ENCODE measurements around the gene CMTM4. TPM values are rescaled to one million over a fixed set of nuclear protein-coding genes. Genes with fewer than 3 reads are reported as not detected.

The CMTM4 gene
- polyA plus RNA-seq, 1 of the 3 experiments (the other 2 are of a cell fraction) = 21.7 TPM

GRCh38 chr16:66668777-66669444, 27.6 kb downstream of the CMTM4 start:
- H3K36me3 ChIP-seq (replicated peaks in 1 of 2; ENCODE audit: control insufficient read depth in 1 of 2, insufficient read depth in 2 of 2, low read length in 1 of 2) = no peaks in the 10 kb centered on the region
- POLR2A ChIA-PET = no interaction called here
- peaks cover 40% of the 10 kb centered on the region for H3K79me2 ChIP-seq (ENCODE audit: insufficient read depth)
- H4K20me1 ChIP-seq (ENCODE audit: insufficient read depth) = no peaks in the 10 kb centered on the region
- peak; percentile 40; the same call in 1 of the 2 replicates for TF ChIP-seq PBX3 (IDR thresholded peaks at IDR 0.05)
- TF ChIP-seq EP300 (IDR thresholded peaks at IDR 0.05; ENCODE audit: borderline replicate concordance in 1 of 2, low read depth in 1 of 2, low read length in 1 of 2) = peak in 1 of 2 experiments; percentile 26; a peak in 1 of 4 replicates
- no peak for TF ChIP-seq USF2 (IDR thresholded peaks at IDR 0.05; ENCODE audit: borderline replicate concordance, low read depth, low read length)
- peak; percentile 55; the same call in 1 of the 2 replicates for TF ChIP-seq NFIC (IDR thresholded peaks at IDR 0.05; ENCODE audit: borderline replicate concordance)
- TF ChIP-seq SIN3A (IDR thresholded peaks at IDR 0.05; ENCODE audit: borderline replicate concordance, low read depth, low read length) = no peak
- peak; percentile 92 for TF ChIP-seq TCF12 (IDR thresholded peaks at IDR 0.05)
- TF ChIP-seq TEAD4 (IDR thresholded peaks at IDR 0.05; ENCODE audit: borderline replicate concordance, insufficient read depth) = no peak; the same call in 1 of the 2 replicates
- peak; percentile 26; the same call in 1 of the 2 replicates for TF ChIP-seq POLR2AphosphoS5 (IDR thresholded peaks at IDR 0.05; ENCODE audit: low read depth, low read length)
- peak; percentile 41; the same call in 1 of the 2 replicates for TF ChIP-seq FOSL2 (IDR thresholded peaks at IDR 0.05; ENCODE audit: borderline replicate concordance, low read depth)
- no peak for TF ChIP-seq FOXJ3 (CRISPR knock-in tag; IDR thresholded peaks at IDR 0.05)
- 0 out of 2 replicates have a peak, but pooled peaks have one; percentile 10 for TF ChIP-seq ELF1 (IDR thresholded peaks at IDR 0.05)
- no peak for TF ChIP-seq EZH2phosphoT487 (IDR thresholded peaks at IDR 0.05; ENCODE audit: borderline replicate concordance, low read depth)
- TF ChIP-seq RCOR1 (IDR thresholded peaks at IDR 0.05; ENCODE audit: low read length) = no peak
- TF ChIP-seq JUND (IDR thresholded peaks at IDR 0.05) = peak; percentile 28; the same call in 1 of the 2 replicates
- peaks cover 21% of the 10 kb centered on the region for H3F3A ChIP-seq (replicated peaks; ENCODE audit: insufficient read depth)
- WGBS (ENCODE audit: low lambda C conversion rate) = 76% methylated on average over 6 of the region's 6 CpGs
- H3K4me2 ChIP-seq = no peak overlapping the region
- no peak overlapping the region for H3K4me3 ChIP-seq (ENCODE audit: low read depth in 2 of 2, low read length in 1 of 2)
- H3K27me3 ChIP-seq (ENCODE audit: insufficient read depth) = no peaks in the 10 kb centered on the region
- DNase-seq = no peak
- H3K9ac ChIP-seq = no peak overlapping the region
- no peak overlapping the region for H2AFZ ChIP-seq (ENCODE audit: low read depth)
- H3K27ac ChIP-seq (ENCODE audit: low read depth in 2 of 2, low read length in 1 of 2) = peak overlapping the region in 1 of 2 experiments; percentile 56; a peak in 2 of 4 replicates
- no peaks in the 10 kb centered on the region for H3K4me1 ChIP-seq (ENCODE audit: control insufficient read depth in 1 of 2, insufficient read depth in 2 of 2, low read depth in 1 of 2, low read length in 1 of 2)
- H3K9me2 ChIP-seq = no peaks in the 10 kb centered on the region
- CTCF ChIA-PET = interaction anchor here (1.0 to 3.0 kb wide), 2 partner anchors 17 to 18 kb away, joined by 3 to 10 read pairs; no protein-coding TSS in a partner anchor
- H3K9me3 ChIP-seq = no peaks in the 10 kb centered on the region

GRCh38 chr16:66667944-66668343, 28.6 kb downstream of the CMTM4 start:
- H2AFZ ChIP-seq (ENCODE audit: low read depth) = no peak overlapping the region
- no peaks in the 10 kb centered on the region for H3K27me3 ChIP-seq (ENCODE audit: insufficient read depth)
- DNase-seq = no peak
- peaks cover 0 to 2% of the 10 kb centered on the region in 2 experiments; a peak in 1 of 4 replicates for H3K4me1 ChIP-seq (ENCODE audit: control insufficient read depth in 1 of 2, insufficient read depth in 2 of 2, low read depth in 1 of 2, low read length in 1 of 2)
- no peak overlapping the region for H3K4me2 ChIP-seq
- no peak overlapping the region for H3K4me3 ChIP-seq (ENCODE audit: low read depth in 2 of 2, low read length in 1 of 2)
- TF ChIP-seq SIN3A (IDR thresholded peaks at IDR 0.05; ENCODE audit: borderline replicate concordance, low read depth, low read length) (no peak), EZH2phosphoT487 (IDR thresholded peaks at IDR 0.05; ENCODE audit: borderline replicate concordance, low read depth) (no peak), CHD2 (IDR thresholded peaks at IDR 0.05; ENCODE audit: low read length, partially characterized antibody) (no peak)
- no peak overlapping the region for H3K27ac ChIP-seq (ENCODE audit: low read depth in 2 of 2, low read length in 1 of 2)
- no peaks in the 10 kb centered on the region for H3K9me2 ChIP-seq
- ChIA-PET CTCF (interaction anchor here (1.0 to 3.0 kb wide), 2 partner anchors 17 to 18 kb away, joined by 3 to 10 read pairs; no protein-coding TSS in a partner anchor), POLR2A (no interaction called here)
- peaks cover 21% of the 10 kb centered on the region for H3F3A ChIP-seq (replicated peaks; ENCODE audit: insufficient read depth)
- peaks cover 43% of the 10 kb centered on the region for H3K79me2 ChIP-seq (ENCODE audit: insufficient read depth)
- no peaks in the 10 kb centered on the region for H4K20me1 ChIP-seq (ENCODE audit: insufficient read depth)
- WGBS (ENCODE audit: low lambda C conversion rate) = 100% methylated on average over 1 of the region's 1 CpG
- no peaks in the 10 kb centered on the region for H3K36me3 ChIP-seq (replicated peaks in 1 of 2; ENCODE audit: control insufficient read depth in 1 of 2, insufficient read depth in 2 of 2, low read length in 1 of 2)
- no peaks in the 10 kb centered on the region for H3K9me3 ChIP-seq
- no peak overlapping the region for H3K9ac ChIP-seq
